Stimulated activated CD8-positive, alpha-beta memory T cell treated with anti-CD3 and anti-CD28 coated beads, Interleukin-12 subunit alpha, Interleukin-12 subunit beta, amount 100 ng/mL, for 1 hour (primary cell): ENCODE data around the gene SERPINB5.

Experiments used
- DNase-seq: peaks from one replicate; pipeline ENCODE4 v3.0.0-alpha.2; 2020; ENCODE audit warnings: low read depth

Gene SERPINB5

DNA sequence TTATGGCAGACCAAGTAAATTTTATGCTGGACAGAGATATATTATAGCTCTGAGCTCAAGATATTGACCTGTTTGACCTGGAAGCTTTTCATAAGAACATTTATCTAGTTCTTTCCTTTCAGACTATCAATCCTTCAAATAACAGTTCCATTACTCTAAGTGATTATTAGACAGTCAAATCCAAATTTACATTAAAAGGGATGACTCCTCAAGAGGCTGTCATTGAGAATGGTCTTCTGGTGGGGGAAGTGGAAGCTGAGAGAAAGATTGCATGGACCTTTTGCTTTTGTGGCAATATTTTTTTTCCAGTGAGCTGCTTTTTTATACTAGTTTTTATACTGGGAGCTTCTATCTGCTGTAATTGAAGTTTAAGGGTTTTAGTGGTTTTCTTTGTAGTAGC is 50.5 kb downstream of the SERPINB5 start:
- DNase-seq: no peak

DNA sequence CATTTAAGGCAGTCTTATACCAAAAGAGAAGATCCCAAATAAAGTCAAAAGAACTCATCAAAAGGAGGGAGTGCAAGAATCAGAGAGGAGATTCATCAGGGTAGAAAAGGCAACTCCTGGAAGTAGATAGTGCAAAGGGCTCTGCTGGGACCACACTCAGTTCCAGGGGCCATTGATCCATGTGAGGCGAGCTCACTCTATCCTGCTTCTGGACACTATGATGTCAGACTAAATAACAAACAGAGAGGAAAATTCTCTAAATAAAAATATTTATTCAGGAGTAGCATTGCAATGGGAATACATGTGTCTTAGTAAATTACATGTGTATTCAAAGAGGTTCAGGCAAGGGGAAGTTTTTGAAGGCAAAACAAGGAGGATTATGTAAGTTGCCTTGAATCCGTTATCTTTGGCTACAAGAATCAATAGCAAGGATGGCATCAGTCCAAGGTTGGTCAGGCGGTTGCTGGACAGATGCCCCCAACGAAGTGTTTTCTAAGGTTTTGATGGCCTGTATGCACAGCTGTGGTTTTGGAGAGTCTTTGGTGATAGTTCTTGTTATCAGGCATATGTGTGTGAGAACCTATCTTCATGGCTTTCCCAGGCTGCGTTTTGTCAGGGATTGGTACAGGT is 52.2 kb downstream of the SERPINB5 start:
- DNase-seq: no peak

DNA sequence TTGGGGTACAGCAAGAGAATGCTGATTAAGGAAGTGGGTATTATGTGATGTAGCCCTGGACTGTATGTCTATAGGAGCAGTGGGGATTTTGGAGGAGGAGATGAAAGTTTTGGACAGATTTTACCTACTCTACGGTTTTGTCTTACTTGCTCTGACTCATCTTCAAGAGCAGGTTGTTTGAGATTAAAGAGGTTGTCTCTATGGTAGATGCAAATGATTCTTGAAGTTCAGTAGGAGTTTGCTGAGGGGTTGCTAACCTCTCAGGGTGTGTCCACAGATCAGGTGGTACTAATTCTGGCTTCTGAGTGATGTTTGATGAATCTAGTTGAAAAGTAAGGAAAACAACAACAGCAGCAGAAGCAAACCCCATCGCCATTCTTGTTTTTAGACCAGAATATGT is 55.7 kb downstream of the SERPINB5 start:
- no peak for DNase-seq

DNA sequence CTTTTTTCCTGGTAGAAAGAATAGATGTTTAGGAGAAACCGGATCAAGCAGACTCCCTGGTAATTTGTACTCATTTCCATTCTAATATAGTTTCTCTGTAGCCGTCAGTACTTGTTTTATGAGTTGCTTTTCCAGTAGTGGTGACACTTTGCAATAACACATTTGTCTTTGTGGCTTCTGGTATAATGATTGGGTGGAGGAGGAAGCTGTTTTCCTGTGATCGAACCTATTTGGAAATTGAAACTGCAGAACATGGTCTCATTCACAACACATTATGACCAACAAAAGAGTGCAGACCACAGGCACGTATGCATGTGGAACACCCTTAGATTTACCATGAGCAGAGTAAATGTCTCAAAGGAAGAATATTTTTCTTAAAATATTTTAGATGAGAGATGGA is 57.9 kb downstream of the SERPINB5 start:
- DNase-seq: no peak

DNA sequence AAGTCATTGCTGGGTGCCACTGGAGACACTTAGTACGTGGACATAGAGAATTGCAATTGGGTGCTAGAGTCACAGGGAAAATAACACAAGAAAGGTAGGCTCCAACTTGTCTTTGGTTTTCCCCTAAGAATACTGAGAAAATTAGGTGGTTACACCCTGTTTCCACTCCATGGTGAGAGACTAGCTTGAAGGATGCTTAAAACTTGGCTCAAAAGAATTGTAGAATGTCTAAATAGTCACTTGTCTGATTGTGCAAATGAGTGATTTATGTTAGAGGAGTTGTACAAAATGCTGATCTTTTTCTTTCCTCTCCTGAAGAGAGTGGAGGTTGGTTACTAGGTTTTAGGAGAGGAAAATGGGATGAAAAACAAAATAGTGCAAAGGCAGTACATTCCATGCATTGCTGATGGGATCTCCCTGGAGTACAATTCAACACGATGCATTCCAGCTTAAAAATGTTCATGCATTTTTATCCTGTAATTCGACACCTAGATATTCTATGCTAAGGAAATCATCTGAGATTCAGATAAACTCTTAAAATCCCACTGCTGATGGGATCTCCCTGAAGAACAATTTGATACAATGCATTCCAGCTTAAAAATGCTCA is 63.2 kb downstream of the SERPINB5 start:
- DNase-seq: no peak

DNA sequence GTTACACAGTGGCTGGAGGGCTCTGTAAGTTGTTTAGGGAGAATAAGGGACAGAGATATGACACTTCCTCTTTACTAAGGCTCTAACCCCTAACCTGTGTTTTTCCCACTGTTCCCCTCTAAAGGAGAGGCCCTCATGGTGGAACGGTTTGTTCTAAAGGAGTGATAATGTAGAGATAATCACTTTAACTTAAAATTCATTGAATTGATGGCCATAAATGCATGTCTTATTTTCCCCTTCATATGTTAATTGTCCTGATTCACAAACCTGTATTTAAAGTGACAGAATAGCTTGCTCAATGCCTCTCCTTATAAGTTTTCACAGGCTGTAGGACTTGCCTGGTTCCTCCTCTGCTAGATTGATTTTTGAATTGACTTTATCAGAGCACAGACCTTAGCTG is 65.3 kb downstream of the SERPINB5 start, which contains the start of gene SERPINB12:
Gene SERPINB12, plus strand, starts transcription at position 301 of the 400 bp plus-strand sequence. CDS start 13,791 bp downstream, outside the sequence.
- DNase-seq: no peak

DNA sequence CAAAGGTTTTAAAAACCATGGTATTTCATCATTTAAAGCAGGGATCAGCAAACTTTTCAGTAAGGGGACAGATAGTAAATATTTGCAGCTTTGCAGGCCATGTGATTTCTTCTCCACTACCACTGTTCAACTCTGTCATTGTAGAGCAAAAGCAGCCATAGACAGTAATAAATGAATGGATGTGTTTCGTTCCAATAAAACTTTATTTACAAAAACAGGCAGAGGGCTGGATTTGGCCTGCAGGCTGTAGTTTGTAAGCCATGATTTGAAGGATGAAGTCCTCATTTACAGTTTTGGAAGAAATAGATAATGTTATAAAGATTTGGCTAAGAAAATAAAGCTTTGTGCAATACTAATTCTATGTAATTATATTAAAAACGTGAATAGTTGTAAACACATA is 67.3 kb downstream of the SERPINB5 start:
- no peak for DNase-seq

DNA sequence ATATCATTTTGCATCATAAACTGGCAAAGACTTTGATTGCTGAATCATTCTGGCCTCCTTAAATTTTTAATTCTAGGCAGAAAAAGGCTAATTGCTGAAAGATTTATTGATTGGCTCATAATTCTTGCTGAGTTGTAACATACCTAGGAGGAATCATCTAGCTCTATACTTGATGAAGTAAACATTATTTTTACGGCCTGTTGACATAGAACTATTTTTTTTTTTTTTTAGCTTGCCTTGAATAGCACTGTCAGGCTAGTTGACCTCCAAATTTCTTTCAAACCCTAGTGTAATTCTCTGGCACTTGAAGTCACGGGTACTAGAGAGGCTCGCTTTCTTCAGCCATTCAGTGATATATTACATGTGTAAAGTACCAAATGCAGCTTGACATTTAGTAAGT is 68.2 kb downstream of the SERPINB5 start:
- no peak for DNase-seq

DNA sequence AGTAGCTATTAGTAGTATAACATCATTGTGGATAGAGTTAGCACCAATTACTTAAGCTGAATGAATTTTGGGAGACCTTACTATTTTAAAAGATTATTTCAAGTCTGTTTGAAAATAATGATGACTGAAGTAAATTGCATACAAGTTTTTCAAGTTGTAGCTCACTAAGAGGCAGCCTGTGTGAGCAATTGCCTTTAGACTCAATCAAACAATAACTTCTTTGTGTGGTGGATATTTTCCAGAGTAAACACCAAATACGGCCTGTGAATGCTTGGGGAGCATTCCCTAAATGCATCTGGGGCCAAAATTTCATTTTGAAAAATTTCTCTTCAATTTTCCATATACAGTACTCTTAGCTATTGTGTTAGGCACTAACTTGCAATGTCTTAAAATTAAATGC is 73.3 kb downstream of the SERPINB5 start:
- no peak for DNase-seq

DNA sequence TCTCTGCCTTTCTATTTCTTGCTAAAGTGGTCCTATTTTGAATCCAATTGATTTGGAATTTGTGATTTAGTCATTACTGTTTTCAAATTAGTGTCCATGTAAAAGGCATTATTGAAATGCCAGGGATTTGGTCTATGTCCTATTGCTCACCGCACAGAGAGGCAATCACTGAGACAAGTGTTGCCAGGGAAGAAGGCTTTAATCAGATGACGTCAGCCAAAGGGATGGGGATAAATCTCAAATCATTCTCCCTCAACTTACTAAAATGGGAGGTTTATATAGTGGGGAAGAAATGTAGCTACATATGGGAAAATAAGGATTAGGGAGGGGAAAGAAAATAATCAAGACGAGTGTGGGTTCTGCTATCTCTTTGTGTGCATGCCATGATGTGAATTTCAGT is 75.0 kb downstream of the SERPINB5 start:
- no peak for DNase-seq

DNA sequence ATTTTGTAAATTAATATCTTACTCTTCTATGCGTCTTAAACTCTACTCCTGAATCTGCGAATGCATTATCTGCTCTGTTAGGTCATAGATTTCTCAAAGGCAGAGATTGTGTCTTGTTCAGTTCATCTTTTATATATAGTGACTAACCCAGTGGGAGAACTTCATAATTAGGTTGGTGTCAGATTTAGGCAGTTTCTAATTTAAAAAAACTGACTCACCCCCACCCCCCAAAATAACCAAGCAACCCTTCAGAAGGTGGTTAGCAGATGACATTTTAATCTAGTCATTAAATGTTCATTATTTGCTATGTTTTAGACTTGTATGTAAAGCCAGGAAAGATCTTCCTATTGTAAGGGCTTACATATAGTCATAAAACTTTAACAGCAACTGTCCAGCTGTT is 75.8 kb downstream of the SERPINB5 start:
- no peak for DNase-seq

DNA sequence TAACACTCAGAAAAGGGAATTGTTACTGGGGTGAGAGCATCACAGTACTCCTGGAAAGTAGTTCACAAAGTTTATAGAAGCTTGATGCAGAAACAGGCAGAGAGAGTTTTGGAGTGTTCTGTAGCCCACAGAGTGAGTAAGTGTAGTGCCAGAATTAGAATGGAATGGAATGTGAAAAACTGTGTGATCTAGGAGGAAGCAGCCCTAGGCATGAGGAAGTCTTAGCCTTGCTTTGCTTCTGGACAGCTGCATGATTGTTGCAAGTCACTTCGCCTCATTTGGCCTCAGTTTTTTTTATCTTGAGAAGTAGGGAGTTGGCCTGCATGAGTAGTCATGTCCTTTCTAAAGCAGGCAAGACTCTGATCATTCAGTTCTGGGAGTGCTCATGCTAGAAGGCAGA is 76.3 kb downstream of the SERPINB5 start:
- DNase-seq: no peak
